Measurements from ENCODE around the gene CITED4.

The CITED4 gene

DNA sequence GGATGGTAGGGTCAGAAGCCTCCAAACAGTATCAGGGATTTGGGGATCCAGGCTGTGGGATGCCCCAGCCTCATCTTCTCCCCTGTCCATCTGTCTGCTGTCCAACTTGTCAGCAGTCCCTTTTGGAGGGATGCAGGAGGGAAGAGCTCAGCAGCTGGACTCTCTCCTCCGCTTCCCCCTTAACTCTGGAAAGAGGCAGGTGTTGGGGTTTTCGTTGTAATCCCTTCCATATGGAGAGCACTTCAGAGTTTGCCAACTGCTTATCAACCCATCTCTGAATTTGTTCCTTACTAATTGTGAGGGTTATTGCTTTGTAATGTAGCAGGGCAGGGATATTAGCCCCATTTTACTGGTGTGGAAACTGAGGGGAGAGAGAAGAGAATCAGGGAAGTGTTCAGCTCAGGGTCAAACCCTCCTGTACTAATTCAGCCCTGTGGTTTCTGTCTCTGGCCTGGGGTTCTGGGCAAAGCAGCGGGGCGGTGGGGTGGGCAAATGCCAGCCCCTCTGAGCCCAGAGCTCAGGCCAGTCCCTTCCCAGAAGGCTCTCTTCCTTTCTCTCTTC is 3.2 kb downstream of the CITED4 start:
- TF ChIP-seq CTCF (IDR thresholded peaks at IDR 0.05; ENCODE audit: low read depth, low read length), result no peak
- no peak for DNase-seq (ENCODE audit: extremely low read depth, low read depth)

DNA sequence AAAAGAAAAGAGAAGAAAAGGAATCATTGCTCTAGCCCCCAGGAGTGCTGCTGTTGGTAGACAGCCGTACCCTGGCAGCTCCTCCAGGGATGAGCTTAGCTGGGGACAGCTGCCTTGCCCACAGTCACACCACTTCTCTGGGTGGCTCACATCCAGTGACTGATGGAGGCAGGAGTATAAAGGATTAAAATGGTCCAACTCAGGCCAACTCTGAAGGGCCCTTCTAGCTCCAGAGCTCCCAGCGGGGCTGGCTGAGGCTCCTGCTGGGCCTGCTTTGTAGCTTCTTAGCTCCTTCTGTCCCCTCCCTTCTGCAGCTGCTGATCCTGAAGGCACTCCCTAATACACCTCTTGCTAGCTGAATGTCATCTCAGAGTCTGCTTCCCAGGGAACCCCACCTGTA is 4.4 kb downstream of the CITED4 start:
- no peak for DNase-seq (ENCODE audit: extremely low read depth, low read depth)
- no peak for TF ChIP-seq CTCF (IDR thresholded peaks at IDR 0.05; ENCODE audit: low read depth, low read length)

- no peak for DNase-seq (ENCODE audit: extremely low read depth, low read depth)
- TF ChIP-seq CTCF (IDR thresholded peaks at IDR 0.05; ENCODE audit: low read depth, low read length), result no peak
These were observed 5.4 kb downstream of the CITED4 start for GRCh38 chr1:40856656-40857302.

DNA sequence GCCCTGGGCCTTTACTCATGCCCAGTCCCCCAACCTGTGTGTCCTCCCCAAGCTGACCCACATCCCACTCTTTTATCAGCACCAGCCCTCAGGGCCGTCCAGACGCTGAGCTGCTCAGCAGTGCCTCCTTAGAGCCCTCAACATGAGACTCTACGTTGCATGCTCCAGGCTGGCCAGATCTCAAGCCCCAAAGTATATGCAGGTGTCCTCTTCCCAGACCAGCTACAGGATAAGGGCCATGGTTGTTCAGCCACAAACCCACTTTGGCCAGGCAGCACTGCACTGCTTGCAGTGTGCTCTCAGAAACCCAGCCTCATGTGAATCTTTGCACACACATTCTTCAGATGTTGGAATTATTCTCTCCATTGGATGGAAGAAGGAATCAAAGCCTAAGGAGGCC is 6.0 kb downstream of the CITED4 start:
- DNase-seq (ENCODE audit: extremely low read depth, low read depth), result no peak
- no peak for TF ChIP-seq CTCF (IDR thresholded peaks at IDR 0.05; ENCODE audit: low read depth, low read length)

DNA sequence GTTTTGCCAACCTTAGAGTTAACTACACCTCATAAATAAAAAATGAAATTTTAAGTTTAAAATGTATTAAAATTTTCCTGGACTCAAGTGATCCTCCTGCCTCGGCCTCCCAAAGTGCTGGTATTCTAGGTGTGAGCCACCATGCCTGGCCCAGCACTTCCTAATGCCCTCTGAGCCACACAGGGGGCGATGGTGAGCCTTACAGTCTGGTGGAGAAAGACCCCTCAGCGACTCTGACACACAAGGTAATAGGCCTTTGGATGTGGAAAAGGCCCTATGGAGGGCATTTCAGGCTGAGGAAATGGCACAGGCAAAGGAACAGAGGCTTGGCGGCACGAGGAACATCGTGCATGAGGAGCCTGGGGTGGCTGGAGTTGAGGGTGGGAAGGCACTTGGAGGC is 6.7 kb downstream of the CITED4 start:
- peak; percentile 21 for TF ChIP-seq CTCF (IDR thresholded peaks at IDR 0.05; ENCODE audit: low read depth, low read length)
- DNase-seq (ENCODE audit: extremely low read depth, low read depth), result no peak

- no peak for DNase-seq (ENCODE audit: extremely low read depth, low read depth)
- no peak for TF ChIP-seq CTCF (IDR thresholded peaks at IDR 0.05; ENCODE audit: low read depth, low read length)
These were observed 8.3 kb downstream of the CITED4 start for GRCh38 chr1:40853885-40854170.

GRCh38 chr1:40853113-40853884 is 8.9 kb downstream of the CITED4 start:
- no peak for DNase-seq (ENCODE audit: extremely low read depth, low read depth)
- TF ChIP-seq CTCF (IDR thresholded peaks at IDR 0.05; ENCODE audit: low read depth, low read length), result no peak

Data from AG09319 (cell line).